HT1080 (cell line): ENCODE measurements around the gene MYMK. TPM values are rescaled to one million over a fixed set of nuclear protein-coding genes. Genes with fewer than 3 reads are reported as not detected.
"Not testable (repeated sequence)": the region's sequence is repeated elsewhere in the genome, so short reads cannot be mapped to it uniquely, and the experiment has no call there.

Source experiments
- DNase-seq: peaks from one replicate; pipeline ENCODE4 v3.0.0-alpha.2; 2015; ENCODE audit warnings: low read depth
- polyA plus RNA-seq, 2 experiments: library from polyadenylated mRNA; depleted of rRNA; stranded (reverse); fragments of >200 nt; gene quantifications; 2 replicates each; pipeline ENCODE4 v1.2.3, GENCODE V29; 2015
- total RNA-seq: library from RNA; depleted of rRNA; stranded (reverse); fragments of >200 nt; shearing (Covaris generic); gene quantifications from 2 replicates; pipeline ENCODE4 v1.2.3, GENCODE V29; 2014; rRNA removed

MYMK gene, protein sequence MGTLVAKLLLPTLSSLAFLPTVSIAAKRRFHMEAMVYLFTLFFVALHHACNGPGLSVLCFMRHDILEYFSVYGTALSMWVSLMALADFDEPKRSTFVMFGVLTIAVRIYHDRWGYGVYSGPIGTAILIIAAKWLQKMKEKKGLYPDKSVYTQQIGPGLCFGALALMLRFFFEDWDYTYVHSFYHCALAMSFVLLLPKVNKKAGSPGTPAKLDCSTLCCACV
- not detected in 2 replicates for total RNA-seq
- not detected in 2 replicates for polyA plus RNA-seq (2015; cell fraction: cytosol; rRNA removed)
- not detected in 2 replicates for polyA plus RNA-seq (2015; cell fraction: nucleus; rRNA removed)

DNA sequence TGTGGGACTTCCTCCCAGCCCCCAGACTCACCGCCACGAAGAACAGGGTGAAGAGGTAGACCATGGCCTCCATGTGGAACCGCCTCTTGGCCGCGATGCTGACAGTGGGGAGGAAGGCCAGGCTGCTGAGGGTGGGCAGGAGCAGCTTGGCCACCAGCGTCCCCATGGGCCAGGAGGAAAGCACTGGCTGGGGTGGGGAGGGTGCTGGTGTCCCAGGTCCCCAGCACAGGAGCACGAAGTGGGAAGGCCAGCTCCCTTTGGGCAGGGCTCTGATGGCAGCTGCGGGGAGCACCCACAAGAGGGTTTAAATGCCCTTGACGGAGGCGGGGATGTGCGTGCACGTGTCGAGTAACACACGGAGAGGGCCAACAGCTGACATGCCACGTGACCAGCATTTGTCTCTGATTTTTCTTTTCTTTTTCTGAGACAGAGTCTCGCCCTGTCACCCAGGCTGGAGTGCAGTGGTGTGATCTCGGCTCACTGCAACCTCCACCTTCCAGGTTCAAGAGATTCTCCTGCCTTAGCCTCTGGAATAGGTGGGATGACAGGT is at the start of gene MYMK:
Gene MYMK (minus strand): TSS at position 281 of the 550 bp plus-strand sequence. CDS start 115 bp downstream, at position 166.
- no peak for DNase-seq

DNA sequence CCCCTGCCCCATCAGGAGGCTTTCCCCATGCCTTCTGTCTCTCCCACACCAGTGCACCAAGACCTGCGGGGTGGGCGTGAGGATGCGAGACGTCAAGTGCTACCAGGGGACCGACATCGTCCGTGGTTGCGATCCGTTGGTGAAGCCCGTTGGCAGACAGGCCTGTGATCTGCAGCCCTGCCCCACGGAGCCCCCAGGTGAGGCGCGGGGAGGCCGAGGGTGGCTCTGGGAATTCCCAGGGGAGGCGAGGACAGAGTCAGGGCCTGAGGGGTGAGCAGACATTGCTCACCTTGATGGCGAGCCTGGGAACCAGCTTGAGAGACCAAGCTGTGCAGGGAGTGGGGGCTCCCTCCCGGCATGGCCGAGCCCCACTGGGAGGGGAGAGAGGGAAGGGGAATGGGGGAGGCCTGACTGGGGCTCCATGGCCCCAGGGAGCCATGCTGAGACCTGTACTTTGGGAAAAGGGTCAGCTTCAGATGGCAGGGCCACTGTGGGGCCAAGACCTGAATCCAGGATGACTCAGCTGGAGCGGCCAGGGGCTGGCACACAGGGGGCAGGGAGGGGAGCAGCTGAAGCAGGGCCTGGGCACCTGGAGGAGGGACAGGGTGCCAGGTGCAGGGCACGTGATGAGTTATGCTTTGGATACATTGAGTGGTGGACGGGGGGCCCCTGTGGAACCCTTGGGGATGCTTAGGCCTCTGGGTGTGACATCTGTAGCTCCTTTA is 49.2 kb upstream of the MYMK start:
- DNase-seq = no peak

DNA sequence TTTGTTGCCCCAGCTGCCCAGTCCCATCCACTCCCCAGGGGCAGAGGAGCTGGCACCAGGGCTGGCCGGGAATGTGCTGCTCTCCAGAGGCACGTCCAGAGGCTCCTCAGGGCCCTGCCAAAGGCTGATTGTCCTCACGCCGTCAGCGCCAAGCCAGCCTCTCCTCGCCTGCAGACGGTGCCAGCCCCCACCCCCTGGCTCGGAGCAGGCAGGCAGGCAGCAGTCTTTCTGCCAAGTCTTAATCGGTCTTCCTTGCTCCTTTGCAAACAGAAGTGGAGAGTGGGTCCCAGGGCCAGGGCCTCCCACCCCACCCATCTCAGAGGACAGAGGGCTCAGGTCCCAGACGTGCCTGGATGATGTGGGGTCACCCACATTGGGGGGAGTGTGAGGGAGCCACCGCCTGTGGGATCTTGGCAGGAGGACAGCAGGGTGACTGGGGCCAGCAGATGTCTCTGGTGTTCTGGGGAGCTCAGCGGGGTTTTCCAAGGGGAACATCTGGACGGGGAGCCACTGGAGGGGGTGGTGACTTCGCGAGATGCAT is 48.1 kb upstream of the MYMK start:
- DNase-seq = no peak

DNA sequence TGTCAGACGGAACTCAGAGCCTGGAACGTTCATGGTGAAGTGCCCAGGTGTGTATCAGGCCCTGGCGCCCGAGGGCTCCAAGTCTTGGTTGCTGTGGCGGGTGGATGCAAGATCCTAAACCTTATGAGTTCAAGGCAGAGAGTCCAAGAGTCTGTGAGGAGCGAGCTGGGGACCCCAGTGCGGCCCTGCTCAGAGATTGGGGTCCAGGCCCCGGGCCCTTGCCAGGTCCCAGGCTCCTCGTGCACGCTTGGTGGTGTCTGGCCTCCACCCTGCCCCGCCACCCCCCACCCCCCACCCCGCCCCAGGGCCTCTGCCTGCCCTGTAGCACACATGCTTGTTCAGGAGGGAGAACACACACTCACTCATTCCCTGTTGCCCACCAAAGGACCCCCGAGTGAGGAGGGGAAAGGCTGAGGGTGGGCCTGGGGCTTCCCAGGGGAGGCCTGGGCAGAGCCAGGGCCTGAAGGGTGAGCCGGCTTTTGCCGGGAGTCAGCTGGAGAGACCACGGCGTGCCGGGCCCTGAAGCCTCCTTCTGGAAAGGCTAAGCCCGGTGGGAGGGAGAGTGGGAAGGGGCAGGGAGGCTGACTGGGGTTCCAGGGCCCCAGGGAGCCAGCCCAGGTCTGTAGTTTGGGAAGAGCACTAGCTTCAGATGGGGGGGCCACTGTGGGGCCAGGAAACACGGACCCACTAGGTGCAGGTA is 47.3 kb upstream of the MYMK start:
- DNase-seq = no peak

DNA sequence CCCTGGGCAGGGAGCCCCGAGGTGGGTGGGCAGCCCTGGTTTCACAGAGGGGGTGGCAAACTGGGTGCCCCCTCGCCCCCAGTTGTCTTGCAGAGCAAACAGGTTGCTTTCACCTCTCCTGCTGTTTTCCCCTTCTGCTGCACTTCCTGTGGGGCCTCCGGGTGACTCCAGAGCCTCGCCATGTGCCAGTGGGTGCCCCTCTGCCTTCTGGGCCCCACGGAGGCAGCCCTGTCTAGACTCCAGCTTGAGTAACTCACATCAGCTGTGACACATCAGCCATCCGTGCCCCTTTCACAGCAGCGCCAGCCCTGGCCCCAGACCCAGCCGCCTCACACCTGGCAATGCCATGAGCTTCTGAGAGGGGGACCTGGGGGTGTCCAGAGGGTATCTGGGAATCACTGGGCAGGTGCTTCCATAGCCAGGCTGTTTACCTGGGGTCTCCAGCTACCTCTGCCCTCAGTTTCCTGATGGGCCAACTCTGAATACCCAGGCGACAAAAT is 46.7 kb upstream of the MYMK start:
- no peak for DNase-seq

DNA sequence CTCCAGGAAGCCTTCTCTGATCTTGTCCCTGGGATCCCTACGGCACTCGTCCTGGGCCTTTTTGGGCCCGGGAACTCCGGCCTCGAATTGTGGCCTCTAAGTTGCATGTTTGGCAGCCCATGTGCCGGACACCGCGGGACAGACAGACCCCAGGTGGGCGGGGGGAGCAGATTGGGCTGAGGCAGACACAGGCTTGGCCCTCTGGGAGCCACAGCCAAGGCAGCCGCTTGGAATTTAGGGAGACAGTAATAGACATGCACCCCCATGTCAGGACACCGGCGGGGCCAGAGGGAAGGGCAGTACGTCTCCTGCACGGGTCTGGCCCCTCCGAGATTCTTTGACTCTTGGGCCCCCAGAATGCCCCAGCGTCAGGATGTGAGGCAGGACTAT is 45.9 kb upstream of the MYMK start:
- DNase-seq = no peak

DNA sequence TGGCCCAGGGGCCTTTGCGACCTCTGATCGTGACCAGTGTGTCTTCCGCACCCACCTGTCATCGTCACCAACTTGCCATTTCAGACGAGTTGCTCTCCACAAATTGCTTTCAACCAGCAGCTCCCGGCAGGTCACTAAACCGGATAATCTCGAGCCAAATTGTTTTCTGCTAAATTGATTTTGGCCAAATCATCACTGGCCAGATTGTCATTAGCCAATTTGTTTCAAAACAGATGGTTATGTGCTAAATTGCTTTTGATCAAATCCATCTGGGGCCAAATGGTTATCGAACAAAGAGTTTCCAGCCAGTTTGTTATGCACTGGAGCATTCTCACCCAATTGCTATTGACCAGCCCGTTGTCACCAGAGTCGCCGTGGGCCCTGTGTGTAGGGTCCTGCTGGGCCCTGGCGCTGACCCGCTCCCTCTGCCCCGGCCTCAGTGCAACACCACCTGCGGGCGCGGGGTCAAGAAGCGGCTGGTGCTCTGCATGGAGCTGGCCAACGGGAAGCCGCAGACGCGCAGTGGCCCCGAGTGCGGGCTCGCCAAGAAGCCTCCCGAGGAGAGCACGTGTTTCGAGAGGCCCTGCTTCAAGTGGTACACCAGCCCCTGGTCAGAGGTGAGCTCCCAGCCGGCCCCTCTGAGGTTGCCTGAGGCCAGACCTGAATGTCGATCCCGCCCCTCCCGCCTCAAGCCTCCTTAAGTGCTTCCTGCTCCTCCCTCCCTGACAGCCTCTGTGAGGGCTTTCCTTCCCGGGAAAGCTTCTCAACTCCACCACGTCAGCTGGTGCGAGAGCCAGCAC is 45.3 kb upstream of the MYMK start:
- no peak for DNase-seq

DNA sequence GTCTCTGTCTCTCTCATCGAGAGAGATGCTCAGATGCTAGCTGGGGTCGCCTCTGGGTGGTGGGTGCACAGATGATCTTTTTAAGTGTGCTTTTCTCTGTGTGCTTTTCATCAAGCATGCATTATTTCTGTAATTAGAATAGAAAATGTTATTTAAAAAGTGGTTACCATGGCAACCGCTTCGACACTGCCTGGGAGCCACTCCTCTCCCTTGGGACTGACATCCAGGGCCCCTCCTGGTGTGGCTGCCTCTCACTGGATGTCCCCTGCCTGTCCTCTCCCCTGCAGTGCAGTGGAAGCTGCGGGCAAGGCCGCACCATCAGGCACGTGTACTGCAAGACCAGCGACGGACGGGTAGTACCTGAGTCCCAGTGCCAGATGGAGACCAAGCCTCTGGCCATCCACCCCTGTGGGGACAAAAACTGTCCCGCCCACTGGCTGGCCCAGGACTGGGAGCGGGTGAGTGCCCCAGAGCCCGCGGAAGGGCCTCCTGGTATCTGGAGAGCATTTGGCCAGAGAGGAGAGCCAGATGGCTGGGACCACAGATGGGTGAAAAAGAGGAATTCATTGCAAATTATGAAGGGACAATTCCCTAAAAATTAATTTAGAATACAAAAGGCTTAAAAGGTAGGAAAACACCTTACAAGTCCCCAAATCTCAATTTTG is 44.5 kb upstream of the MYMK start:
- no peak for DNase-seq

DNA sequence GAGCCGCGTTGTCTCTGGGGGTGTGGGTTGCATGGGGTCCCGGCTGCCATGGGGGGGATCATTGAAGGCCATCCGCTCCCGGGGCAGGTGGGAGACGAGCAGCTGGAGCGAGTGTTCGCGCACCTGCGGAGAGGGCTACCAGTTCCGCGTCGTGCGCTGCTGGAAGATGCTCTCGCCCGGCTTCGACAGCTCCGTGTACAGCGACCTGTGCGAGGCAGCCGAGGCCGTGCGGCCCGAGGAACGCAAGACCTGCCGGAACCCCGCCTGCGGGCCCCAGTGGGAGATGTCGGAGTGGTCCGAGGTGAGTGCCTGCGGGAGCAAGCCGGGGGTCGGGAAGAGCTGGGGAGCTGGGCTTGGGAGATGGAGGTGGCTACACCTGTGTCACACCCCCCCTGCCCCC is 43.4 kb upstream of the MYMK start:
- DNase-seq = no peak

DNA sequence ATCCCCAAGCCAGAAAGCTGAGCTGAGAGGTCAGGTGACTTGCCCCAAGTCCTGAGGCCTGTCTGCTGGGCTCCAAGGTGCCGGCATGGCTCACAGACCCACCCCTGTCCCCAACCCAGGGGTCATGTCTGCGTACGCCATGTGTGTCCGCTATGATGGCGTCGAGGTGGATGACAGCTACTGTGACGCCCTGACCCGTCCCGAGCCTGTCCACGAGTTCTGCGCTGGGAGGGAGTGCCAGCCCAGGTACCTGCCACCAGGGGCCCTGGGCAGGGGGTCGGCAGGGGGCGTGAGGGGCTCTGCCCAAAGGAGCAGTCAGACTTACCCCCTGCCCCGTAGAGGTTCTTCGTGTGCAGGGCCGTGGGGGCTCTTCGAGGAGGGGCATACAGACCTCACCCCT is 42.1 kb upstream of the MYMK start:
- no peak for DNase-seq

DNA sequence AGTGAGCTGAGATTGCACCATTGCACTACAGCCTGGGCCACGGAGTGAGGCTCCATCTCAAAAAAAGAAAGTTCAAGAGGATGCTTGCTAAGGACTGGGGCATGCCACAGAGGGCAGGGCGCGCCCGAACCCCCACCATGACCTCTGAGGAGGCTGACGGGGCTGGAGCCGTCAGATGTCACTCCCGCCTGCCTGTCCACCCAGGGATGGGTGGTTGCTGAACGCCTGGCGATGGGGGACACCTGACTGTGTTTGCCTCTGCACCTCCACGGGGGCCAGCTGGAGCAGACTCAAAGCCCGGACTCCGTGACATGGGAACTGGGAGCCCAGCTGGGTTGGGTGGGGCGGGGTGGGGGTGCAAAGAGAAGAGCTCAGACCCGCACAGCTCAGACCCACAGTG is 41.6 kb upstream of the MYMK start:
- no peak for DNase-seq

DNA sequence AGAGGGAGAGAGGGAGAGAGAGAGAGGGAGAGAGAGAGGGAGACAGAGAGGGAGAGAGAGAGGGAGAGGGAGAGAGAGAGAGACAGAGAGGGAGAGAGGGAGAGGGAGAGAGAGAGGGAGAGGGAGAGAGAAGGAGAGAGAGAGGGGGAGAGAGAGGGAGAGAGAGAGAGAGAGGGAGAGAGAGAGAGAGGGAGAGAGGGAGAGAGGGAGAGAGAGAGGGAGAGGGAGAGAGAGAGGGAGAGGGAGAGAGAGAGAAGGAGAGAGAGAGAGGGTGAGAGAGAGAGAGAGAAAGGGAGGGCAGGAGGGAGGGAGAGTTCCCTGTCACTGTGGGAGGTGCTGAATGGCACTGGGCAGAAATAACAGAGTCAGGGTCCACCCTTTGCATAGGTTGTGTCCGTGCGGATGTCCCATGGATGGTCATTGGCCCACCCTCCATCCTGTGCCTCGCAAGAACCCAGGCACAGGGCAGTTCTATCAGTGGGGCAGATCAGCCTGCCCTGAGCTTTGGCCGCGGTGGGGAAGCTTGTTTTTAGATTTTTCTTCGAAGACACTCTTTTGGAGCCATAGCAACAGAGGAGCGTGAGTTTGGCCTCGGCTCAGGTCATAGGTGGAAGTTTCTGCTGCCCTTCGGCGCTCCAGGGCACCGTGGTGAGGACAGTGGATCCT is 39.8 kb upstream of the MYMK start:
- DNase-seq = no peak

DNA sequence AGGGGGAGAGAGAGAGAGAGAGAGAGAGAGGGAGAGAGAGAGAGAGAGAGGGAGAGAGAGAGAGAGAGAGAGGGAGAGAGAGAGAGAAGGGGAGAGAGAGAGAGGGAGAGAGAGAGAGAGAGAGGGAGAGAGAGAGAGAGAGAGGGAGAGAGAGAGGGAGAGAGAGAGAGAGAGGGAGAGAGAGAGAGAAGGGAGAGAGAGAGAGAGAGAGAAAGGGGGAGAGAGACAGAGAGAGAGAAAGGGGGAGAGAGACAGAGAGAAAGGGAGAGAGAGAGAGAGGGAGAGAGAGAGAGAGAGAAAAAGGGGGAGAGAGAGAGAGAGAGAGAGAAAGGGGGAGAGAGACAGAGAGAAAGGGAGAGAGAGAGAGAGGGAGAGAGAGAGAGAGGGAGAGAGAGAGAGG is 39.1 kb upstream of the MYMK start:
- not testable (repeated sequence) for DNase-seq

DNA sequence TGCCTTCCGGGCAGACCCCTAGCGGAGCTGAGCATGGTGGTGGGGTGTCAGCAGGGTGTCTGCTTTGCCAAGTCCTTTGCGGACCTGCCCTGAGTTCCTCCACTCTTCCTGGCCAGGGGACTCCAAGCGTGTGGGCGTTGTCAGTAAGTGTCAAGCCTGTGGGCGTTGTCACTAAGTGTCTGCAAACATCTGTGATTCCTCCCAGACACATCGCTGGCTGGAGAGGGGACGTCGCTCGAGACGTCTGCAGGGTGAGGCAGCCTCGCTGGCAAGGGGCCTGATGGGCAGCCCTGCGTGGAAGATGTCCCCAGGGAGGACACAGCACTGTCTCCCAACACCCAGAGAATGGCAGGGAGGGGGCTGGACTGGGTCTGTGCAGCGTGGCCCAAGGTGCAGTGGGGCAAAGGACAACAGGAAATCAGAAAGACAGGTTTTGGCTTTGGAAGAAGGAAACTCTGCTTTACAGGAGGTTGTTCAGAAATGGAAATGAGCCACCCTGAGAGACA is 38.6 kb upstream of the MYMK start:
- DNase-seq = no peak

DNA sequence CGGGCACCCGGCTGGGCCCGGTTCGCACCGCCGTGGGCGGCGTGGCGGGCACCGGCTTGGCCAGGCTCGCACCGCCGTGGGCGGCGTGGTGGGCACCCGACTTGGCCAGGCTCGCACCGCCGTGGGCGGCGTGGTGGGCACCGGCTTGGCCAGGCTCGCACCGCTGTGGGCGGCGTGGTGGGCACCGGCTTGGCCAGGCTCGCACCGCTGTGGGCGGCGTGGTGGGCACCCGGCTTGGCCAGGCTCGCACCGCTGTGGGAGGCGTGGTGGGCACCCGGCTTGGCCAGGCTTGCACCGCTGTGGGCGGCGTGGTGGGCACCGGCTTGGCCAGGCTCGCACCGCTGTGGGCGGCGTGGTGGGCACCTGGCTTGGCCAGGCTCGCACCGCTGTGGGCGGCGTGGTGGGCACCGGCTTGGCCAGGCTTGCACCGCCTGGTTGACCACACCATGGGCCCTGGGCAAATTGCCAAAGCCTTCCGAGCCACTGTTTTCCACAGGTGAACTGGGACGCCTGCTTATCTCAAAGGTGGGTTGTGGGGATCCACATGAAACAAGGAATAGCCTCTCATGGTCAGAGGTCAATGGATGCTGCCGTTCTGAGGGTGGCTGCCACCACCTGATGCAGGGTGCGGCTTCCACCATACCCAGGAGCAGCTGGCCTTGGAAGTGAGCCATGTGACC is 38.0 kb upstream of the MYMK start:
- DNase-seq = no peak

DNA sequence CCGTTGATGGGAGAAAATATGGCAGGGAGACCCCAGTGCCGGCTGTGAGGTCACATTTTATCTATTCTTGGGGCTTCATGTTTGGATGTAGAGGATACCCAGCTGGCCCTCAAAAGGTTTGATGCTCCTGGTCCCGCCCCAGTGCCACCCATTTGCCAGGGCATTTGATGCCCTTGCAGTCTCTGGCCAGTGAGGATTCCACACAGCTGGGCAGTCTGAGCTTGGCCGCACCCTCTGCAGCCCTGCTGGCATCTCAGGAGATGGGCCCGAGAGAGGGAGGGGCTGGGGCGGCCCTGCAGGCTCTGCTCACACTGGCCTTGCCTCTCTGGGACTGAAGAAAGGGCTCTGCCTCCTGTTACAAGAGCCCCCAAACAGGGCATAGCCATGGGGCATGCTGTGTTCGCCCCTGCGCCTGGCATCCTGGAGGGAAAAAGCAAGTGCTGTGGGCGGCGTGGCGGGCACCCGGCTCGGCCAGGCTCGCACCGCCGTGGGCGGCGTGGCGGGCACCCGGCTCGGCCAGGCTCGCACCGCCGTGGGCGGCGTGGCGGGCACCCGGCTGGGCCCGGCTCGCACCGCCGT is 37.3 kb upstream of the MYMK start:
- DNase-seq = no peak

DNA sequence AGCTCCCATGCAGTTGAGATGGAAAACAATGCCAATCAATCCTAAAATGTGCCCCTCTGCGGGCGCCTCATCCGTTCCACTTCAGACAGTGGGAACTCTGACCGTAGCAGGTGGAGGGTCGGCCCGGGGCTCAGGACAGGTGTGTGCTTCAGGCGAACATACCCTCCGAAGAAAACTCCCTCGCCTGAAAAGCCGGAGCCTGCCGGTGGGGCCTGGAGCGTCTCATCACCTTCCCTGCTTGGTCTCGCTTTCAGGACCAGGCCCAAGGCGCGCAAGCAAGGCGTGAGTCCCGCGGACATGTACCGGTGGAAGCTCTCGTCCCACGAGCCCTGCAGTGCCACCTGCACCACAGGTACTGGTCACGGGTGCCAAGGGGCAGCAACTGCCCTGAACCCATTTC is 36.2 kb upstream of the MYMK start:
- DNase-seq = no peak

DNA sequence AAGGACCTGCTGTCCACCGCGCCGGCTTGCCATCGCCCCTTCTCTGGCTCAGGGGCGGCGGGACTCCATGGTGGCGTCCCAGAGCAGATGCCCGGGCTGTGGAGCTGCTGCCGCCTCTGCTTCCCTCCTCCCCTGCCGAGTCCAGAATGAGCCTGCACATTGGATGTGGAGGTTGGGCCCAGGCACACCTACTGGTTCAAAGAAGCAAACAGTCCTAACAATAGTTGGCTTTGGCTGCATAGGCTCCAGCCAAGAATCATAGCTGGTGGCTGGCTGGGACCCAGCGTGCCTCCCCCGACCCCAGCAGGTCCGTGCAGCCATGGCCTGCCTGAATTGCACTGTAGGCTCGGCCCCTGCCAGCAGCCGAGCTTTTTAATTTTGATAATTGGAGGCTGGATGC is 35.6 kb upstream of the MYMK start:
- DNase-seq = no peak
